ENCODE results near the gene ARID3A.

DNA sequence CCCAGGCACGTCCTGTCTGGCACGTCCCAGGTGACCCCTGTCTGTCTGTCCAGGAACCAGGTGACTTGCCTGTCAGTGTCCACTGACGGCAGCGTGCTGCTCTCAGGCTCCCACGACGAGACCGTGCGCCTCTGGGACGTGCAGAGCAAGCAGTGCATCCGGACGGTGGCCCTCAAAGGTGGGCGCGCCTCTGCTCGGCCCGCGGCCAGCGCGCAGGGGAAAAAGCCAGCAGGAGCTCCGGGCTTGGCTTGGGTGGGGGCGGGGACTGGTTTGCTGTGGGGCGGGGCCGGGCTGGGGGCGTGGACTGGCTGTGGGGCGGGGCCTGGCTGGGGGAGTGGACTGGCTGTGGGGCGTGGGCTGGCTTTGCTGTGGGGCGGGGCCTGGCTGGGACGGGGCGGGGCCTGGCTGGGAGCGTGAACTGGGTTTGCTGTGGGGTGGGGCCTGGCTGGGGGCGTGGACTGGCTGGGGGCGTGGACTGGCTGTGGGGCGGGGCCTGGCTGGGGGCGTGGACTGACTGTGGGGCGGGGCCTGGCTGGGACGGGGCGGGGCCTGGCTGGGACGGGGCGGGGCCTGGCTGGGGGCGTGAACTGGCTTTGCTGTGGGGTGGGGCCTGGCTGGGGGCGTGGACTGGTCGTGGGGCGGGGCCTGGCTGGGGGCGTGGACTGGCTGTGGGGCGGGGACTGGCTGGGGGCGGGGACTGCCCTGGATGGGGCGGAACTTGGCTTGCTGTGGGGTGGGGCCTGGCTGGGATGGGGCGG, 65.5 kb downstream of the ARID3A start:
- TF ChIP-seq POLR2AphosphoS5 (IDR thresholded peaks at IDR 0.05; ENCODE audit: low read depth), result no peak
- TF ChIP-seq, protein P1, sequence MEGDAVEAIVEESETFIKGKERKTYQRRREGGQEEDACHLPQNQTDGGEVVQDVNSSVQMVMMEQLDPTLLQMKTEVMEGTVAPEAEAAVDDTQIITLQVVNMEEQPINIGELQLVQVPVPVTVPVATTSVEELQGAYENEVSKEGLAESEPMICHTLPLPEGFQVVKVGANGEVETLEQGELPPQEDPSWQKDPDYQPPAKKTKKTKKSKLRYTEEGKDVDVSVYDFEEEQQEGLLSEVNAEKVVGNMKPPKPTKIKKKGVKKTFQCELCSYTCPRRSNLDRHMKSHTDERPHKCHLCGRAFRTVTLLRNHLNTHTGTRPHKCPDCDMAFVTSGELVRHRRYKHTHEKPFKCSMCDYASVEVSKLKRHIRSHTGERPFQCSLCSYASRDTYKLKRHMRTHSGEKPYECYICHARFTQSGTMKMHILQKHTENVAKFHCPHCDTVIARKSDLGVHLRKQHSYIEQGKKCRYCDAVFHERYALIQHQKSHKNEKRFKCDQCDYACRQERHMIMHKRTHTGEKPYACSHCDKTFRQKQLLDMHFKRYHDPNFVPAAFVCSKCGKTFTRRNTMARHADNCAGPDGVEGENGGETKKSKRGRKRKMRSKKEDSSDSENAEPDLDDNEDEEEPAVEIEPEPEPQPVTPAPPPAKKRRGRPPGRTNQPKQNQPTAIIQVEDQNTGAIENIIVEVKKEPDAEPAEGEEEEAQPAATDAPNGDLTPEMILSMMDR (IDR thresholded peaks at IDR 0.05; ENCODE audit: insufficient read depth, low read length), result no peak
- TF ChIP-seq, protein P2, sequence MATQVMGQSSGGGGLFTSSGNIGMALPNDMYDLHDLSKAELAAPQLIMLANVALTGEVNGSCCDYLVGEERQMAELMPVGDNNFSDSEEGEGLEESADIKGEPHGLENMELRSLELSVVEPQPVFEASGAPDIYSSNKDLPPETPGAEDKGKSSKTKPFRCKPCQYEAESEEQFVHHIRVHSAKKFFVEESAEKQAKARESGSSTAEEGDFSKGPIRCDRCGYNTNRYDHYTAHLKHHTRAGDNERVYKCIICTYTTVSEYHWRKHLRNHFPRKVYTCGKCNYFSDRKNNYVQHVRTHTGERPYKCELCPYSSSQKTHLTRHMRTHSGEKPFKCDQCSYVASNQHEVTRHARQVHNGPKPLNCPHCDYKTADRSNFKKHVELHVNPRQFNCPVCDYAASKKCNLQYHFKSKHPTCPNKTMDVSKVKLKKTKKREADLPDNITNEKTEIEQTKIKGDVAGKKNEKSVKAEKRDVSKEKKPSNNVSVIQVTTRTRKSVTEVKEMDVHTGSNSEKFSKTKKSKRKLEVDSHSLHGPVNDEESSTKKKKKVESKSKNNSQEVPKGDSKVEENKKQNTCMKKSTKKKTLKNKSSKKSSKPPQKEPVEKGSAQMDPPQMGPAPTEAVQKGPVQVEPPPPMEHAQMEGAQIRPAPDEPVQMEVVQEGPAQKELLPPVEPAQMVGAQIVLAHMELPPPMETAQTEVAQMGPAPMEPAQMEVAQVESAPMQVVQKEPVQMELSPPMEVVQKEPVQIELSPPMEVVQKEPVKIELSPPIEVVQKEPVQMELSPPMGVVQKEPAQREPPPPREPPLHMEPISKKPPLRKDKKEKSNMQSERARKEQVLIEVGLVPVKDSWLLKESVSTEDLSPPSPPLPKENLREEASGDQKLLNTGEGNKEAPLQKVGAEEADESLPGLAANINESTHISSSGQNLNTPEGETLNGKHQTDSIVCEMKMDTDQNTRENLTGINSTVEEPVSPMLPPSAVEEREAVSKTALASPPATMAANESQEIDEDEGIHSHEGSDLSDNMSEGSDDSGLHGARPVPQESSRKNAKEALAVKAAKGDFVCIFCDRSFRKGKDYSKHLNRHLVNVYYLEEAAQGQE (IDR thresholded peaks at IDR 0.05; ENCODE audit: insufficient replicate concordance, low read depth), result no peak

All from HL-60 (cell line).